NB4 (cell line): ENCODE measurements around the gene OPCML.

Experiments
- MAX ChIP-seq: IDR thresholded peaks from 2 replicates; pipeline ENCODE4 v1.6.1; 2011; ENCODE audit warnings: low read depth, low read length
- POLR2A ChIP-seq: IDR thresholded peaks from 2 replicates; pipeline ENCODE4 v1.6.1; 2011; ENCODE audit warnings: mild to moderate bottlenecking; ENCODE audit not compliant: insufficient read length; ENCODE audit errors: extremely low read depth
- TF ChIP-seq, protein P1 (sequence below): IDR thresholded peaks from one replicate; pipeline ENCODE4 v1.5.1; 2012; ENCODE audit warnings: low read depth, low read length

GRCh38 chr11:132423266-132423665, 1109.0 kb downstream of the OPCML start:
- TF ChIP-seq POLR2A (no peak), MAX (no peak)
- TF ChIP-seq, protein P1, sequence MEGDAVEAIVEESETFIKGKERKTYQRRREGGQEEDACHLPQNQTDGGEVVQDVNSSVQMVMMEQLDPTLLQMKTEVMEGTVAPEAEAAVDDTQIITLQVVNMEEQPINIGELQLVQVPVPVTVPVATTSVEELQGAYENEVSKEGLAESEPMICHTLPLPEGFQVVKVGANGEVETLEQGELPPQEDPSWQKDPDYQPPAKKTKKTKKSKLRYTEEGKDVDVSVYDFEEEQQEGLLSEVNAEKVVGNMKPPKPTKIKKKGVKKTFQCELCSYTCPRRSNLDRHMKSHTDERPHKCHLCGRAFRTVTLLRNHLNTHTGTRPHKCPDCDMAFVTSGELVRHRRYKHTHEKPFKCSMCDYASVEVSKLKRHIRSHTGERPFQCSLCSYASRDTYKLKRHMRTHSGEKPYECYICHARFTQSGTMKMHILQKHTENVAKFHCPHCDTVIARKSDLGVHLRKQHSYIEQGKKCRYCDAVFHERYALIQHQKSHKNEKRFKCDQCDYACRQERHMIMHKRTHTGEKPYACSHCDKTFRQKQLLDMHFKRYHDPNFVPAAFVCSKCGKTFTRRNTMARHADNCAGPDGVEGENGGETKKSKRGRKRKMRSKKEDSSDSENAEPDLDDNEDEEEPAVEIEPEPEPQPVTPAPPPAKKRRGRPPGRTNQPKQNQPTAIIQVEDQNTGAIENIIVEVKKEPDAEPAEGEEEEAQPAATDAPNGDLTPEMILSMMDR: no peak
